ENCODE results near the gene AP5B1. TPM values are rescaled to one million over a fixed set of nuclear protein-coding genes. Genes with fewer than 3 reads are reported as not detected.

Gene AP5B1
- total and polyA plus RNA-seq, 2 of the 8 experiments (the other 6 are each of a cell fraction or from before 2014, with no cell fraction given), result 7.6 to 10.0 TPM

GRCh38 chr11:65793625-65794400 lies 13.0 kb upstream of the AP5B1 start:
- peak overlapping the region; percentile 72; the same call in 1 of the 2 replicates for H4K8ac ChIP-seq (ENCODE audit: extremely low read depth, insufficient read depth, low read length)
- POLR2A ChIA-PET (ENCODE audit: partially characterized antibody), result interaction anchor here (1.0 to 1.1 kb wide), 2 partner anchors 8 to 70 kb away, joined by 3 read pairs; no protein-coding TSS in a partner anchor
- H4K91ac ChIP-seq (replicated peaks; ENCODE audit: insufficient read length, low read length), result no peak overlapping the region
- H2BK20ac ChIP-seq (ENCODE audit: low read length), result no peak overlapping the region
- H3K4me1 ChIP-seq (replicated peaks in 1 of 4; ENCODE audit: control insufficient read depth in 3 of 4, insufficient read depth in 4 of 4, low read length in 3 of 4), result peaks cover 10 to 31% (median 18%) of the 10 kb centered on the region in 4 experiments
- H2BK120ac ChIP-seq (replicated peaks; ENCODE audit: low read depth, low read length), result no peak overlapping the region
- H3K56ac ChIP-seq (replicated peaks; ENCODE audit: insufficient read length, low read depth, low read length), result no peak overlapping the region
- H2BK12ac ChIP-seq (ENCODE audit: low read depth, low read length), result no peak overlapping the region
- no peak overlapping the region for H3K9ac ChIP-seq (replicated peaks in 1 of 4; ENCODE audit: extremely low read depth in 1 of 4, low read depth in 3 of 4, low read length in 3 of 4)
- no peak overlapping the region for H2BK5ac ChIP-seq (ENCODE audit: low read depth, low read length)
- H3K18ac ChIP-seq (ENCODE audit: extremely low read depth, low read length), result no peak overlapping the region
- H4K20me1 ChIP-seq (replicated peaks in 1 of 2; ENCODE audit: control insufficient read depth in 1 of 2, insufficient read depth in 2 of 2, low read length in 2 of 2), result no peaks in the 10 kb centered on the region
- H3K4ac ChIP-seq (replicated peaks; ENCODE audit: insufficient read length, low read depth, low read length), result no peak overlapping the region
- no peak overlapping the region for H3K4me2 ChIP-seq (ENCODE audit: insufficient read depth in 1 of 2, low read depth in 2 of 2, low read length in 2 of 2)
- H3K23me2 ChIP-seq (ENCODE audit: low read depth, low read length), result no peaks in the 10 kb centered on the region
- H3K9me3 ChIP-seq (ENCODE audit: insufficient read depth in 2 of 2, low read depth in 1 of 2, low read length in 1 of 2), result no peaks in the 10 kb centered on the region
- no peak overlapping the region for H2BK15ac ChIP-seq (ENCODE audit: low read length)
- H3K27me3 ChIP-seq (replicated peaks in 1 of 4; ENCODE audit: control insufficient read depth in 3 of 4, extremely low read depth in 1 of 4, insufficient read depth in 3 of 4, low read length in 3 of 4), result peaks cover 0 to 4% (median 2%) of the 10 kb centered on the region in 4 experiments; a peak in 3 of 7 replicates
- H4K5ac ChIP-seq (ENCODE audit: insufficient read length, low read depth, low read length), result no peak overlapping the region
- no peak for DNase-seq (ENCODE audit: low read depth in 1 of 2, low spot score in 2 of 2)
- 0 out of 2 replicates have a peak, but pooled peaks cover 4% of the 10 kb centered on the region for H3K79me1 ChIP-seq (ENCODE audit: low read depth, low read length)
- no peak overlapping the region for H3K23ac ChIP-seq (ENCODE audit: insufficient read length)
- TF ChIP-seq HDAC6 (IDR thresholded peaks at IDR 0.05; ENCODE audit: low read depth, low read length) (no peak), KDM1A (IDR thresholded peaks at IDR 0.05; ENCODE audit: borderline replicate concordance, low read length) (no peak), POU5F1 (IDR thresholded peaks at IDR 0.05; ENCODE audit: low read depth, low read length) (no peak), ZNF274 (IDR thresholded peaks at IDR 0.05; ENCODE audit: borderline replicate concordance, extremely low read depth, low read length) (no peak), SP2 (IDR thresholded peaks at IDR 0.05; ENCODE audit: low read length) (no peak), SIX5 (IDR thresholded peaks at IDR 0.05; ENCODE audit: low read depth, low read length) (no peak), TAF1 (IDR thresholded peaks at IDR 0.05; ENCODE audit: low read depth, low read length) (no peak), NANOG (IDR thresholded peaks at IDR 0.05; ENCODE audit: insufficient read depth, low read depth, low read length, poor library complexity, severe bottlenecking) (no peak)
- H3K27ac ChIP-seq (ENCODE audit: low read depth, low read length), result no peak overlapping the region
- H3K4me3 ChIP-seq (ENCODE audit: extremely low read depth in 1 of 4, insufficient read depth in 2 of 4, low read depth in 3 of 4, low read length in 4 of 4), result no peak overlapping the region
- no peaks in the 10 kb centered on the region for H3K79me2 ChIP-seq (ENCODE audit: control insufficient read depth in 1 of 2, insufficient read depth in 2 of 2, low read length in 2 of 2)
- WGBS, 2 experiments (ENCODE audit: extremely low coverage in 1 of 2, insufficient coverage in 1 of 2, insufficient read length in 1 of 2, insufficient replicate concordance in 2 of 2, low coverage in 1 of 2, low lambda C conversion rate in 2 of 2, missing lambda C conversion rate in 1 of 2), result 92% methylated on average over 29 of the region's 29 CpGs; no CpG with 5 or more reads in 1 of the 2 experiments
- no peak overlapping the region for H3K14ac ChIP-seq (ENCODE audit: insufficient read length)
- peaks cover 0 to 3% (median 0%) of the 10 kb centered on the region in 4 experiments; a peak in 3 of 8 replicates for H3K36me3 ChIP-seq (ENCODE audit: control insufficient read depth in 2 of 4, insufficient read depth in 4 of 4, low read length in 3 of 4)
- H2AK5ac ChIP-seq (ENCODE audit: low read depth, low read length), result no peak overlapping the region
- H2AFZ ChIP-seq (ENCODE audit: low read length), result no peak overlapping the region
- CTCF ChIA-PET (ENCODE audit: partially characterized antibody), result interaction anchor here (0.8 to 12.7 kb wide), 8 partner anchors 9 to 25 kb away, joined by 3 to 128 read pairs (median 6); partner anchors contain the start of gene AP5B1
- no peak for FAIRE-seq
